EH (cell line): Measurements from ENCODE around the gene TMED4.

Experiments
- DNase-seq: peaks from one replicate; pipeline ENCODE4 v3.0.0-alpha.2; 2015; ENCODE audit warnings: low read depth

Gene TMED4

DNA sequence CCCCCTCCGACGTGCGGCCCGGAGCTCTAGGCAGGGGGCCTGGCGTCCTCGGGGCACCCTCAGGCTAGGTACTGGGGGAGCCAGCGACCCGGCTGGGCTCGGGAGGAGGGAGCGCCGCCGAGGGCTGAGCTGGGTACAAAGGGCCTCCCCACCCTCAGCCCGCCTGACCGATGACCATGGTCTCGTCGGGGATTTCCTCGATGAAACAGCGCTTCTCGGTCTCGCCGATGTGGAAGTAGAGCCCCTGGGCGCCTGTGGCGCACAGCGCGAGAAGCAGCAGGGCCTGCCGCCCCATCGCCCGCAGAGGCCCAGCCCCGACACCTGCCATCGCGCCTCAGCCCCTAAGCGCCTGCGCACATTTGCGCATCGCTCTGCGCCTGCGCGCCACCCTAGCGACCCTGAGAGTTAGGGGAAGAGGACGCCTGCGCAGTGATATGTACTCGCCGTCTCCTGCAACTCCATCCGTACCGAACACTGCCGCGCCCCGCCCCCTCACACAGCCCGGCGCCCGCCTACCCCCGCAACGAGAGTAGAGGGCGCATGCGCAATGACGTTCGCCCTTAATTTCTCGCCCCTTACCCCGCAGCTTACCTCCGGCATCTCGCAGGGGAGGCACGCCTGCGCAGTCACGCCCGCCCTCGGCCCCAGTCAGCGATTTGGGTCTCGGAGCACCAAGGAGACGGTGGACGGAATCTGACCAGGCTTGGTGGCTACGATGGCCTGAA is at the start of gene TMED4:
TSS of gene TMED4 (minus strand) at position 353 of the 725 bp plus-strand sequence. CDS start at position 328, 25 bp downstream.
- peak; percentile 99 for DNase-seq

DNA sequence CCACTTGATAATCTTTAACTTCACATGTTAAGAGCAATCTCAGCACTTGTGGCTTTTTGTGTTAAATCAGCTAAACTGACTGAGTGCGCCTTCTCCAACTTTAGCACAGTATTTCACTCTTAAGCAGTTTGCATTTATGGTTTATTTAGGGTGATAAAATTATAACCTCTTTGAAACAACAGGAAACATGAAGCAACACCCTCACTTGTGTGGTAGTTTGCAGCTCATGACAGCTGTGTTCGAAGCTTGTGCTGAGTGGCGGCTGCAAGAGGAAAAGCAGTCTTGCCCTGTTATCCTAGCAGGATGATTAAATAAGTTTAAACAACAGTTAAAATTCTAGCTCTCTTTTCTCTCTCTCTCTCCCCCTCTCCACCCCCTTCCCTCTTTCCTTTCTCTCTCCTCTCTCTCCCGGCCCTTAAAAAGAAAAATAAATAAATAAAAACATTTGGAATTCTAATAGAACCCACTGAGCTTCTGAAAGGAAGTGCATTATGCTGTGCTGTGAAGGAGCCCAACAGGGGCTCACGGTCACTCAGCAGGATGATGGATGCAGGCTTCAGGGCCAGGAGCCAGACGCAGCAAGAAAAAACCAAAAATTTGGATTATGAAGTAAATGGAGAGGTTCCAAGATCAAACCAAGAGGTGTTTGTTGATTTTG is 49.6 kb upstream of the TMED4 start:
- no peak for DNase-seq

DNA sequence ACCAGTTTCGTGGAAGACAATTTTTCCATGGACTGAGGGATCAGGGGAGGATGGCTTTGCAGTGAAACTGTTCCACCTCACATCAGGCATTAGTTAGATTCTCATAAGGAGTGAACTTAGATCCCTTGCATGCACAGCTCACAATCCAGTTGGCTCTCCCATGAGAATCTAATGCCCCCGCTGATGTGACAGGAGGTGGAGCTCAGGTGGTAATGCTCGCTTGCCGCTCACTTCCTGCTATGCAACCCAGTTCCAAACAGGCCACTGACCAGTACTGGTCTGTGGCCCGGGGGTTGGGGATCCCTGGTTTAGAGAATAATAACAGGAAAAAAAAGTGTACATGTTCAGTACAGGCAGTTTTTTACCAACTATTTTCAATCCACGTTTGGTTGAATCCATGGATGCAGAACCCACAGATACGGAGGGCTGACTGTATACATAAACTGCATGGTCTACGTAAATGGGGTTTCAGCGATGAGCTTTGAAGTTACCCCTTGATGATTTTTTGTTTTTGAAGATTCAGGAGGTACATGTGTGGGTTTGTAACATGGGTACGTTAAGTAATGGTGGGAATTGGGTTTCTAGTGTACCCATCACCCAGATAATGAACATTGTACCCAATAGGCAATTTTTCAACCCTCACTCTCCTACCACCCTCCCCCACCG is 48.9 kb upstream of the TMED4 start:
- no peak for DNase-seq

DNA sequence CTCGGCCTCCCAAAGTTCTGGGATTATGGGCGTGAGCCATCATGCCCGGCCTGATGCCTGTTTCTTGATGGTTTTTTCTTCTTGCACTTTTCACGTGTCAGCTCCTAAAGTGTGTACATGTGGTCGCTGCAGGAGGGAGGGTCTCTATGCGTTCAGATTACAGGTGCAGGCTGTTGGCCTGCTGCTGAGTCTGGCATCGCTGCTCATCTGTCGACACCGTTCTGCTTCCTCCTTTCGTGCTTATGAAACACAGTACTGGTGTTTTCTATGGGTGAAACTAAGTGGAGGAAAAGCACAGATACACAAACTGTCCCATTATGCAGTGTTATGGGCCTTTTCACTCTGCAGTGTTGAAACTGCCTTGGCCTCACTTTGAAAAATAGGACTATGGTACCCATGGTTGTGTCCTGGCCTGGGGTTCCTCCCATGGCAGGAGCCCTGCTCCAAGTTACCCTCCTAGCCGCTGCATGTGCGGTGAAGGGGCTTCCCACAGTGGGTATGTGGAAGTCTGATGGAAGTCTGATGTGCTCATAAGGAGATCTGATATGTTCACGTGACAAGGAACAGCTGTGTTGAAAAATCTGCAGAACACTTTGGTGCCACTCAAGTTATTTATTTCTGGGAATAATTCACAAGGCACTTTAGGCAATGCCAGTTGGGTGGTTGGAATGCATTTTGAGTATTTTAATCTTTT is 47.9 kb upstream of the TMED4 start:
- no peak for DNase-seq

DNA sequence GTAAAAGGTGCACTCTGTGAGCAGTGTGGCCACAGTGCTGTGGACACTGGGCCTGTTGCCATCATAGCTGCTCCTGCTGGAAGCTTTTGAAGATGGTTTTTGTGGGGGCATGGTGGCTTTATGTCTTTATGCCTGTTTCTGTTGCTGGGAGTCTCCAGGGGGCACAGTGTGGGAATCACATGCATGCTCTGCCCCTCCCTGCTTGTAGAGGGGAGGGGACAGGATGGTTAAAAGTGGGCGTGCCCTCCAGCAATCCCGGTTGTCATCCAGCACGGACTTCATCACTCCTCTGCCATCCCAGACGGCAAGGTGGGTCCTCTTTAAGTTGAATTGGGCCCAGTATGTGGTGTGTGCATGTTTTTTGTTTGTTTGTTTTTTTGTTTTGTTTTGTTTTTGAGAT is 44.6 kb upstream of the TMED4 start:
- DNase-seq: no peak

DNA sequence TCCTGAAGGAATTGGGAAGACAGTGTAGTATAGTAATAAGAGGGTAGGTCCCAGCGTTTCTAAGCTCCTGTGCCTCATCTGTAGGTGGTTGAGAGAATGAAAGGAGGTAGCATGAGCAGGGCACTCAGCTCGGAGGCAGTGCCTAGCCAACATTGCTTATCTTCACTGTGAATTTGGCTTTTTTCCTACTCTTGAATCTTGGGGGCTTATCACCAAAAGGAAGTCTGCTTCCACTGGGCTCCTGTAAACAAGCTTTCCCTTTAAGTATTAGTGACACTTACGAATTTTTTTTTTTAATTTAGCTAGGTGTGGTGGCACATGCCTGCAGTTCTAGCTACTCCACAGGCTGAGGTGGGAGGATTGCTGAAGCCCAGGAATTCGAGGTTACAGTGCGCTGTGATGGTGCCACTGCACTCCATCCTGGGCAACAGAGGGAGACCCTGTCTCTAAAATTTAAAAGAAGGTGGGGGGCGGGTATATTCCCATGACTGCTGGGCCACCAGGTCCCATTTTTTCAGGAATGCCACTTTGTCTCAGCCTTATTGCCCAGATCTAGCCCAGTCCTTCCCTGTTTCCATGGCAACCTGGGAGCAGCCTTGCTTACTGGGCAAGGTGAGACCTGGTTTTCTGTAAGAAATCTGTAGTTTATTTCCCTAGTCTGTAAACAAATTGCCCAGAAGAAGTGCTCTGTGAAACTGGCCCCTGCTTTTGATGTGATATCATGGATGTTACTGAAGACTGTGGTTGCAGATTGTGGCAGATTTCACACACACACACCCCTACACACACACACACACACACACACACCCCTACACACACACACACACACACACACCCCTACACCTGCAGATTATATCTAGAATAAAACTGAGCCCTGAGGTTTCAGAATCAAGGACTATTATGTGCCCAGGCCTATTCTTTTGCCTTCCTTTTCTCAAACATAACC is 43.8 kb upstream of the TMED4 start:
- no peak for DNase-seq

DNA sequence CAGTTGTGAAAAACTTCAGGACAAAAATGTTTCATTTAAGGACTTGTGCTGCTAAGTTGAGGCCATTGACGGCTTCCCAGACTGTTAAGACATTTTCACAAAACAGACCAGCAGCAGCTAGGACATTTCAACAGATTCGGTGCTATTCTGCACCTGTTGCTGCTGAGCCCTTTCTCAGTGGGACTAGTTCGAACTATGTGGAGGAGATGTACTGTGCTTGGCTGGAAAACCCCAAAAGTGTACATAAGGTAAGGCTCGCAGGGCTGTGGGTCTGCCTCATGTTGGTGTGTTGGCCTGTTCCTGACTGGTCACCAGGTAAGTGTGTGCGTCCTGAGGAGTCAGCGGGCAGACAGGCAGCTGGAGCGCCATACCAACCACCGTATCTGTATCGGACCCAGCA is 42.3 kb upstream of the TMED4 start:
- DNase-seq: no peak

DNA sequence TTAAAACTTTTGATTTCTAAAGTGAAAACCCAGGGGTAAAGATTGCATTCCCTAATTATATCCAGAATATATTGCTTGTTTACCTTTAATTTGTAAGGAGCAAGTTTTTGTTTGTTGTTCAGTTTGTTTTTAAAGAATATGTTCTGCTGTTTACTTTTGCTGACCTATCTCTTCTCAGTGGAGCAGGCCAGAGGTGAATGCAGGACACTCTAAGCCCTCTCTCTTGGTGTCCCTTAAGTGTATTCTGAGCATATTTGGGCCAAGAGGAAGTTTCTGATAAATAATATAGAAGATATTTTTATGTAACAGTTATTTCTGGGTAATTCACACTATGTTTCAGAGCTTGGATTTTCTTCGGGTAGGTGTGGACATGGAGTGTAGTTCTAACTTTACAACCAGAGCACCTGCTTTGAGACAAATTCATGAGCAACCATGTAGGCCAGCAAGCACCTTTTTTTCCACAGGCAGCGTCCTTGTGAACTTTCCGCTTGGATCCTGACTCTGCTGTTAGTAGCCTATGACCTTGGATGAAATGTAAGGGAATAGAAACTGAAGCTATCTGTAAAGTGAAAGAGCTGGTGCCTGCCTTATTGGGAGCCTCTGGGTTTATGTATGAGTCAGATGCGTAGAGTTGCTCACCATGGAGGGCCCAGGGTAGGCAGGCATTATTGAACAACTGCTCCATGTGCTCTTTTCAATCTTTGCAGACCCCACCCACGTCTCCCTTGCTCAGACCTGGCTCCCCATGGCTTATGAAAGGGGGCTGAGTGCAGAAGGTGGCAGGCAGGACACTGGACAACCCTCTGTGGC is 40.5 kb upstream of the TMED4 start:
- peak; percentile 19 for DNase-seq

DNA sequence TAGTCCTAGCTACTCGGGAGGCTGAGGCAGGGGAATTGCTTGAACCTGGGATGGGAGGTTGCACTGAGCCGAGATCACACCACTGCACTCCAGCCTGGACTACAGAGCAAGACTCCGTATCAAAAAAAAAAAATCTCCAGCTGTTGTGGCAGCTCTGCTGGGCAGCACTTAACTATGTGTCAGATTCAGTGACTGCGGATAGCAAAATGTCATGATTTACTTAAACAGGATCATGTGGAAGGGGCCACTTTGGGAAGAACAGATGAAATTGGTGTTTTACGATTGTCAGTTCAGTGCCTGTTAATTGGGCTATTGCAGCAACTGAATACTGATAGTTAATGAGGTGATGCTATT is 39.7 kb upstream of the TMED4 start:
- DNase-seq: no peak

DNA sequence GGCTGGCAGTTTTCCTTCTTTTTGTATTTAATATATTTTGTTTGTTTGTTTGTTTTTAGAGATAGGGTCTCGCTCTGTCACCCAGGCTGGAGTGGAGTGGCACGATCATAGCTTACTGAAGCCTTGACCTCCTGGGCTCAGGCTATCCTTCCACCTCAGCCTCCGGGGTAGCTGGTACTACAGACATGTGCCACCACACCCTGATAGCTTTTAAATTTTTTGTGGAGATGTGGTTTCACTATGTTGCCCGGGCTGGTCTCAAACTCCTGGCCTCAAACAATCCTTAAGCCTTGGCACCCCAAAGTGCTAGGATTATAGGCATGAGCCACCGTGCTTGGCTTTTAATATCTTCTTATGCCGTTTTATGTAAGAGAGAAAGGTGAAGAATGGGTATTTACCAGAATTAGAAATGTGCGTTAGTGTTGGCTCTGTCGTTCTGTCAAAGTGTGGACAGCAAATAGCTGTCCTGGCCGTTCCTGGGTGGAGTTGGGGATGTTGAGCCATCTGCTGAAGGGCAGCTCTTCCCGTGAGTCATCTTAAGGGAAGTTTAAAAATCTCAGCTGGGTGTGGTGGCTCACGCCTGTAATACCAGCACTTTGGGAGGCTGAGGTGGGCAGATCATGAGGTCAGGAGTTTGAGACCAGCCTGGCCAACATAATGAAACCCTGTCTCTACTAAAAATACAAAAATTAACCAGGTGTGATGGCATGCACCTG is 39.2 kb upstream of the TMED4 start:
- DNase-seq: peak; percentile 62

DNA sequence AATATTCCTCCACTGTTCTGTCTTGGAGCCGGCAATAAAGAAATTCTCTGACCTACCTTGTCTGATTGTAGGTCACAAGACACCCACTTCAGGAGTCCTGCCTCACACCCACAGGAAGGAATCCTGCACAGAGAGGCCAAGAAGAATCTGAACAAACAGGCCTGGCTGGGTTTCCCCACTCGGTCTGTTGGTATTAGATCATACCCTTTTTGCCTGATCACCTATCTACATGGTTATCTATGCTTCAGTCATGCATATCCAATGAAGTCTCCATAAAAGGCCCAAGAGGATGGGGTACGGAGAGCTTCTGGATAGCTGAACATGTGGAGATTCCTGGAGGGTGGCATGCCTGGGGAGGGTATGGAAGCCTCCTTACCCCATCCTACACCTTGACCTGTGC is 36.7 kb upstream of the TMED4 start:
- DNase-seq: no peak

DNA sequence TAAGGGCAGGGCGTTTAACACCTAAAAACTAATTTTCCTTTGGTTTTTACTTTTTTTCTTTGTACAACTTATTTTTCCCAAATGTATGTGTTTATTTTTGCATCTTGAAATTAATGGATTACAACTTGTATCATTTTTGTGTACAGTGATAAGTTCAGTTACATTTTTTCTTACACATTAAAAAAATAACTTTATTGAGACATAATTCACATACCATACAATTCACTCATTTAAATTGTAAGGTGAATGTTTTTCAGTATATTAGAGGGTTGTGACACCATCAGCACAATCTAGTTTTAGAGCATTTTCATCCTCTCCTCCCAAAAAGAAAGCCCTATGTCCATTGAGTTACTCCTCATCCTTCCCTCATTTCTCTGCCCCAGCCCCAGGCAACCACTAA is 36.0 kb upstream of the TMED4 start:
- no peak for DNase-seq

DNA sequence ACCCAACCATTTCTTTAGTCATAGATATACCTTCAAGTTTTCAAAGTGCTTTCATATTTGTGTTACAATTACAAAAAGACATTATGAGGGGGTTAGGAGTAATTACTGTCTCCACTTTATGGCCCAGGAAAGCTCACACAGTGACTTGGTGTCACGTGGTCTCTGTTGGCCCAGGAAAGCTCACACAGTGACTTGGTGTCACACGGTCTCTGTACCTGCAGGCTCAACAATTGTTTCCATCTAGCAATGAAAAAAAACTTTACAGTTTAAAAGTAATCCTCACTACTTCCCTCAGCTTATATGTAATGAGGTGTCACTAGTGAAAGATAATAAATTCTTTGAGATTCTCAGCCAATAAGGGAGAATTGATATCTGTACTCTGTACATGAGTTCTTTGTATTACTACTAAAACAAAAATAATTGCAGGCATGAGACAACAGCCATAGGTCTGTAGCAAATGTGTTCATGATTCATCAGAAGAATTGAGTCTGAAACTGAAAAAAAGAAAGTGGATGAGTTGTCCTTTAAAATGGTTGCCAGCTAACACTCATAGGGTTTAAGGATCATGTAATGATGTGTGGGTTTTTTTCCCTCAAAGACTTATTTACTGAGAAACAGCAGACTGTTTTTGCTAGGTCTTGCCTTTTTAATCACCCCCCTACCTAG is 35.3 kb upstream of the TMED4 start:
- peak; percentile 68 for DNase-seq

DNA sequence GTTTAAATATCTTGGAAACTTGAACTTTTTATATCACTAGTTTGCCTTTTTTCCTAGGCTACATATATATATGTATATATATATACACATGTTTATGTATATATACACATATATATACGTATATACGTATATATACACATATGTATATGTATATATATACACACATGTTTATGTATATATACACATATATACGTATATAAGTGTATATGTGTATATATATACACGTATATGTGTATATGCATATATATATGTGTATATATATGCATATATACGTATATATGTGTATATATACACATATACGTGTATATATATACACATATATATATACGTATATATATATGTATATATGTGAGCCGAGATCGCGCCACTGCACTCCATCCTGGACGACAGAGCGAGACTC is 34.5 kb upstream of the TMED4 start:
- no peak for DNase-seq

DNA sequence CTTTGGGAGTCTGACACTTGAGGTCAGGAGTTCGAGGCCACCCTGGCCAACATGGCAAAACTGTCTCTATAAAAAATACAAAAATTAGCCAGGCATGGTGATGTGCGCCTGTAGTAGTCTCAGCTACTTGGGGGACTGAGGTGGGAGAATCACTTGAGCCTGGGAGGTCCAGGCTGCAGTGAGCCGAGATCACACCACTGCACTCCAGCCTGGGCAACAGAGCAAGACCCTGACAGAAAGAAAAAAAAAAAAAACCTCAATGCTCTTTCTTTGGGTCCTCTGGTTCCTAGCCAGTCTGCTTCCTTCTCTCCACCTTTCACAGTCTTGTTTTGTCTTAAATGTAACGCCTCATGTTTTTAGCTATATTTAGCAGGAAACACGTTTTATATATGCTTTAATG is 33.8 kb upstream of the TMED4 start:
- DNase-seq: no peak

DNA sequence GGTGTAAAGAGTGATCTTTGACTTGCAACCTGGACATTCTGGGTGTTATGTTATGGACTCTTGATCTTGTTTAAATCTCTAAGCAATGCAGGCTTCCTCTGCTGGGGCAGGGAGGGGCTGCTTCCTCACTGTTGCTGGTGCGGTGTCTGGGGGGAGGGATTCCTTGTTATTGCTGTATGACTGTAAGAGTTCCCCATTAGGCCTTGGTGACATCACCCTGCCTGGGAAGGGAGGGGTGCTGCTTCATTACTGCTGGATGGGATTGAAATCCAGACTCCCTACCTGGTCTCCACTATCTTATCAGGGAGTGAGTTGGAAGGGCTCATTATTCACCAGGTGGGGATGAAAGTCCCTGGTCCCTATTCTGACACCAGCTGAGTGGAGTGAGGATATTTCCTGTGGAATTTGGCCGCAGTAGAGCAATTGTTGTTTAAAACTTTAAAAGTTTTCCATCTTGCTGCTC is 33.1 kb upstream of the TMED4 start:
- DNase-seq: peak; percentile 27

DNA sequence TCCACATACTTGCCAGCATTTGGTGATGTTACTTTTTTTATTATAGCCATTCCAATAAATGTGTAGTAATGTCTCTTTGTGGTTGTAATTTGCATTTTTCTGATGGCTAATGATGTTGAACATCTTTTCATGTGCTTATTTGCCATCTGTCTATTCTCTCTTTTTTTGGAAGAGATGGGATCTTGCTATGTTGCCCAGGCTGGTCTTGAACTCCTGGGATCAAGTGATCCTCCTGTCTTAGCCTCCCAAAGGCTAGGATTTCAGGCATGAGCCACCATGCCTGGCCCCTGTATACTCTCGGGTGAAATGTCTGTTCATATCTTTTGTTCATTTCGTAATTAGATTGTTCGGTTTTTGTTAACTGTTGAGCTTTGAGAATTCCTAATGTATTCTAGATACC is 27.8 kb upstream of the TMED4 start:
- no peak for DNase-seq

DNA sequence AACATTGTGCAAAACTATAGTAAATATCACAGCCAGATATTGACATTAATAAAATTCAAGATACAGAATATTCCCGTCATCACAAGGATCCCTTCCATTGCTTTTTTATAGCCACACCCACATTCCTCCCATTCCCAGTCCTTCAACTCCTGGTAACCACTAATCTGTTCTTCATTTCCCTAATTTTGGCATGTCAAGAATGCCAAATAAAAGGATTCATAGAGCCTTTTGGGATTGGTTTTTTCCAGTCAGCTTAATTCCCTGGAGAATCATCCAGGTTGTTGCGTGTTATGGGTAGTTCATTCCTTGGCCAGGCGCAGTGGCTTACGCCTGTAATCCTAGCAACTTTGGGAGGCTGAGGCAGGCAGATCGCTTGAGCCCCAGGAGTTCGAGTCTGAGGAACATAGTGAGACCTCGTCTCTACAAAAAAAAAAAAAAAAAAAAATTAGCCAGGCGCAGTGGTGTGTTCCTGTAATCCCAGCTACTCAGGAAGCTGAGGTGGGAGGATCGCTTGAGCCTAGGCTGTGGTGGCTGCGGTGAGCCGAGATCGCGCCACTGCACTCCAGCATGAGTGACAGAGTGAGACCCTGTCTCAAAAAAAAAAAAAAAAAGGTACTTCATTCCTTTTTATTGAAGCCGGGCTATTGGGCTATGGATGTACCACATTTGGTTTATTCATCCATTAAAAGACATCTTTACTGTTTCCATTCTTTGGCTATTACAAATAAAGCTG is 27.1 kb upstream of the TMED4 start:
- DNase-seq: peak; percentile 84
